Common myeloid progenitor, CD34-positive (primary cell): Measurements from ENCODE around the gene MOB4.

ENCODE experiments used
- CTCF ChIA-PET: fragments of 350-600 bp; sonication (Branson Sonifier 250); formaldehyde crosslinking; loops from one replicate; lab custom pipeline; 2021; ENCODE audit warnings: antibody characterized with exemption; lab: Charles Lee
- POLR2A ChIA-PET: fragments of 350-600 bp; sonication (Branson Sonifier 250); formaldehyde crosslinking; loops from one replicate; lab custom pipeline; 2021; ENCODE audit warnings: antibody characterized with exemption; lab: Charles Lee
- DNase-seq, 3 donors: peaks; one replicate each; pipeline versions ENCODE4 v3.0.0 to v3.0.0-alpha.2; 2013
- H3K27ac ChIP-seq, 2 experiments: 1 replicate in 1 of 2; 2 replicates in 1 of 2; pipeline ENCODE4 v1.7.0; 2013; ENCODE audit warnings: inconsistent platforms in 2 of 2, low read length in 2 of 2, mild to moderate bottlenecking in 2 of 2, low read depth in 1 of 2, moderate library complexity in 1 of 2; ENCODE audit not compliant: severe bottlenecking in 2 of 2, insufficient read depth in 1 of 2, poor library complexity in 1 of 2
- H3K27me3 ChIP-seq, 5 experiments: replicated peaks in 2 of 5; 1 replicate in 3 of 5; 2 replicates in 2 of 5; pipeline versions ENCODE4 v1.6.1 to v1.7.0; 2013; ENCODE audit warnings: low read length in 4 of 5, mild to moderate bottlenecking in 2 of 5, moderate library complexity in 2 of 5, inconsistent platforms in 1 of 5; ENCODE audit not compliant: insufficient read depth in 5 of 5, control insufficient read depth in 4 of 5
- H3K36me3 ChIP-seq, 4 experiments: 1 replicate in 2 of 4; 2 replicates in 2 of 4; pipeline versions ENCODE4 v1.6.1 to v1.7.0; 2013; ENCODE audit warnings: low read length in 3 of 4, control low read depth in 1 of 4, mild to moderate bottlenecking in 1 of 4; ENCODE audit not compliant: control insufficient read depth in 4 of 4, insufficient read depth in 4 of 4
- H3K4me1 ChIP-seq, 4 experiments: 1 replicate in 3 of 4; 2 replicates in 1 of 4; pipeline versions ENCODE4 v1.6.1 to v1.7.1; 2013; ENCODE audit warnings: low read length in 3 of 4, mild to moderate bottlenecking in 3 of 4, control low read depth in 1 of 4, inconsistent platforms in 1 of 4, moderate library complexity in 1 of 4; ENCODE audit not compliant: control insufficient read depth in 4 of 4, insufficient read depth in 4 of 4; ENCODE audit errors: control extremely low read depth in 1 of 4
- H3K4me3 ChIP-seq, 7 experiments: 1 replicate in 4 of 7; 2 replicates in 3 of 7; pipeline versions ENCODE4 v1.5.1 to v1.7.0; 2013; ENCODE audit warnings: mild to moderate bottlenecking in 7 of 7, low read length in 6 of 7, moderate library complexity in 6 of 7, inconsistent platforms in 2 of 7, low read depth in 2 of 7, control low read depth in 1 of 7; ENCODE audit not compliant: insufficient read depth in 4 of 7, control insufficient read depth in 1 of 7; ENCODE audit errors: extremely low read depth in 1 of 7
- H3K9me3 ChIP-seq, 5 experiments: 1 replicate in 4 of 5; 2 replicates in 1 of 5; pipeline versions ENCODE4 v1.6.1 to v1.7.1; 2013; ENCODE audit warnings: low read length in 4 of 5, mild to moderate bottlenecking in 2 of 5, inconsistent platforms in 1 of 5, low read depth in 1 of 5, moderate library complexity in 1 of 5; ENCODE audit not compliant: control insufficient read depth in 4 of 5, insufficient read depth in 2 of 5; ENCODE audit errors: control extremely low read depth in 1 of 5
- WGBS: methylation state at CpG from one replicate; pipeline ENCODE4 v1.1.5; 2013; ENCODE audit not compliant: insufficient coverage; 5-methylcytosine and 5-hydroxymethylcytosine counted together

The MOB4 gene

DNA sequence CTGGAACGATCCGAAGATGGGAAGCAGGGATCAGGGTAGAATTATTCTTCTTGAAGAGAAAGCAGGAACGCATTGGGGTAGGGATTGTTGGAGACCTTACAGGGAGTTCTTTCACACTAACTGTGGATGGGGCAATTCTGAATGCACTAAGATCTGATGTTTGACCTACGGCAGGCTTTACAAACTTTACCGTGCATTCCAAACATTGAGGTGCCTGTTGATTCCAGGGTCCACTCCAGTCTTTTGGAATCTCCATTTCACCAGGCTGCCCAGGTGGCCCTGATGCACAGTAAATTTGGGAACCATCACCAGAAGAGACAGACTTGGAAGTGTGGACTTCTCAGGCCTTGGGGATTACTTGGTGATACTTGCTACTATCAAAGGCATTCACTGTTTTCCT is 82.6 kb downstream of the MOB4 start:
- Histone ChIP-seq H3K36me3 (no peaks in the 10 kb centered on the region), H3K27ac (no peak overlapping the region), H3K27me3 (no peaks in the 10 kb centered on the region), H3K4me3 (no peak overlapping the region), H3K9me3 (no peaks in the 10 kb centered on the region), H3K4me1 (peaks cover 0 to 7% (median 2%) of the 10 kb centered on the region in 4 experiments)
- DNase-seq, result no peak
- CTCF ChIA-PET, result no interaction called here
- 92% methylated on average over 5 of the region's 5 CpGs for WGBS
- POLR2A ChIA-PET, result no interaction called here

DNA sequence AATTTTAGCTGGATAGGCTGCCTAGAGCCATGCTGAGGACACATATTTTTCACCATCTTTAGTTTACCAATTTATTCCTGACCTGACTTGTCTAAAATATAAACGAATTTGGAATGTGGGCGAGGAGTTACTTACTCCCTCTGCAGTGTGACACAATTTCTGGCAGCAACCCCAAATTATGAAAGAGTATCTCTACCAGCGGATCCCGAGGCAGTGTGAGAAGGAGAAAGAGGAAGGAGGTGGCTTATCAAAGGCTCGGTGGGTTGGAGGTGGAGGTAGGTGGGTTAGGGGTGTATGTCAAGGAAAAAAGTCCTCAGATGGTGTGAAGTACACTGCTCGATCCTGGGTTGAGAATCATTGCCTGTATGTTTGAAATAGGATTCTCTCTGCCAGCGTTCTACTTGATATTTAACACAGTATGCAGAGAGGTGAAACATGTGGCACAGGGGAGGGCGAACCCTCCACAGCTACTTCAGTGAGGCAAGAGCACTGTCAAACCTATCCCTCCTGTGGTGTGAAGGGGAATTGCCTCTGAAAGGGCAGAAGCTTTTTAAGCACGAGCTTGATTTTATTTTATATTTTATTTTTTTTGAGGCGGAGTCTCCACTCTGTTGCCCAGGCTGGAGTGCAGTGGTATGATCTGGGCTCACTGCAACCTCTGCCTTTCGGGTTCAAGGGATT is 83.6 kb downstream of the MOB4 start:
- peak; percentile 73 to 87 (median 85) for DNase-seq
- H3K4me1 ChIP-seq, result peaks cover 0 to 7% (median 2%) of the 10 kb centered on the region in 4 experiments
- H3K27me3 ChIP-seq, result no peaks in the 10 kb centered on the region
- POLR2A ChIA-PET, result no interaction called here
- no peaks in the 10 kb centered on the region for H3K9me3 ChIP-seq
- CTCF ChIA-PET, result interaction anchor here (0.9 kb wide), 1 partner anchor 111 kb away, joined by 3 read pairs; no protein-coding TSS in a partner anchor
- H3K27ac ChIP-seq, result no peak overlapping the region
- H3K36me3 ChIP-seq, result no peaks in the 10 kb centered on the region
- H3K4me3 ChIP-seq, result peak overlapping the region in 3 of 7 experiments; percentile 22 to 68 (median 49)
- WGBS, result 0% methylated on average over 5 of the region's 11 CpGs

DNA sequence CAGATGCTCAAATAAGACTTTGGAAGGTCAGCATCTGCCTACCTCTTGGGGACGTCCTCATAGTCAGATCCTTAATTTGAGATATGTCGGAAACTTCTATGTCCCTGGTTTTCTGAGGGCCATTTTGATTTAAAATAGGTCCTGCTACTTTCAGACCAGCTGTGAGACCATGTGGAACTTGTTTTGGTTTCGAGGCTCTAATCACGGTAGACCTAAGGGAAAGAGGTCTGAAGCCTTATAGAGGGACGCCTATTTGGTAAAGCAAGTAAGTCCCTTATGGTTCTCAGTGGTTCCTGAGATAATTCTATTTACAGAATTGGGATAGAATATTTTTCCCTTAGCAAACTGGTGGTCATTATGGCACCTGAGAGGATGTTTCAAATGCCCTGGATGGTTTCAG is 84.4 kb downstream of the MOB4 start:
- POLR2A ChIA-PET, result no interaction called here
- CTCF ChIA-PET, result no interaction called here

DNA sequence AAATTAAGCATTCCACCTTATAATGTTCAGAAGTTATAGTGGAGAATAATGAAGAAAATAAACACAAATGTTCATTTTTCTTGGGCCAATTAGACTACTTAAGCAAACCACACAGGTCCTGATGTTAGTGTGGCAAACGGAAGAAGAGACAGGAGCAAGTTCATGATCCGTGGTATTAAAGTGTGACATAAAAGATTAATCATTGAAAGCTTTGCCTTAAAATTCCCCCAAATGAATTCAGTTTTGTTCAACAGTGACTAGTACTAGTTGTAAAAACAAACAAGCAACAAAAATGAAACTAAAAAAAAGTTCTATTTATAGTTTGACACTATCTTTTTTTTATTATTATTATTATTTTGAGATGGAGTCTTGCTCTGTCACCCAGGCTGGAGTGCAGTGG is 85.9 kb downstream of the MOB4 start:
- no CpG with 5 or more reads among the region's 2 CpGs for WGBS
- POLR2A ChIA-PET, result interaction anchor here (0.6 to 0.7 kb wide), 2 partner anchors 127 to 1976 kb away, joined by 4 read pairs; no protein-coding TSS in a partner anchor

More for the DNA sequence above, 84.4 kb downstream of the MOB4 start:
- Histone ChIP-seq H3K4me3 (no peak overlapping the region), H3K9me3 (no peaks in the 10 kb centered on the region), H3K4me1 (peaks cover 0 to 7% (median 2%) of the 10 kb centered on the region in 4 experiments), H3K36me3 (no peaks in the 10 kb centered on the region), H3K27ac (no peak overlapping the region), H3K27me3 (no peaks in the 10 kb centered on the region)
- WGBS, result 90% methylated on average over 5 of the region's 5 CpGs
- no peak for DNase-seq

More for the DNA sequence above, 85.9 kb downstream of the MOB4 start:
- no peak for DNase-seq
- no peaks in the 10 kb centered on the region for H3K27me3 ChIP-seq
- peaks cover 0 to 7% (median 2%) of the 10 kb centered on the region in 4 experiments for H3K4me1 ChIP-seq
- H3K4me3 ChIP-seq, result no peak overlapping the region
- H3K36me3 ChIP-seq, result no peaks in the 10 kb centered on the region
- H3K27ac ChIP-seq, result no peak overlapping the region
- CTCF ChIA-PET, result interaction anchor here (1.9 kb wide), 1 partner anchor 99 kb away, joined by 5 read pairs; no protein-coding TSS in a partner anchor
- peaks cover 0 to 1% (median 0%) of the 10 kb centered on the region in 5 experiments for H3K9me3 ChIP-seq
